ENCODE data around the gene UTP18. TPM values are rescaled to one million over a fixed set of nuclear protein-coding genes. Genes with fewer than 3 reads are reported as not detected.

Gene UTP18
- total RNA-seq (10 to 100 TPM; 33.9 to 45.6 (median 36.7) TPM), polyA plus RNA-seq (10 to 100 TPM; 23.5 to 37.1 (median 31.8) TPM)
- long read RNA-seq, donor 1, transcript UTP18-201 (14 exons, 1,894 nt), result major isoform, 18 of 26 reads
- long read RNA-seq, donor 1, partial matches to known transcripts, result 6 of 26 reads
- long read RNA-seq, donor 1, other reads (novel, unspliced or antisense), result 0 of 26 reads
- long read RNA-seq, donor 2, transcript UTP18-201 (14 exons, 1,894 nt), result major isoform, 14 of 14 reads
- long read RNA-seq, donor 2, partial matches to known transcripts, result 0 of 14 reads
- long read RNA-seq, donor 2, other reads (novel, unspliced or antisense), result 0 of 14 reads

GRCh38 chr17:51260237-51261023 is at the start of gene UTP18:
UTP18 (plus strand) TSS chr17:51260546; CDS start chr17:51260585, 39 bp downstream.
- Histone ChIP-seq H3K36me3 (peaks cover 0 to 56% (median 12%) of the 10 kb centered on the region in 6 donors), H3K27ac (peak within 1 kb of the TSS; percentile 94 to 99 (median 98)), H3K9me3 (no peaks in the 10 kb centered on the region), H3K4me1 (peaks cover 34 to 88% (median 68%) of the 10 kb centered on the region in 6 donors), H3K4me3 (peak within 1 kb of the TSS; percentile 75 to 100 (median 99)), H3K27me3 (replicated peaks in 1 of 7) (no peaks in the 10 kb centered on the region)
- TF ChIP-seq CTCF (IDR thresholded peaks at IDR 0.05 in 8 of 11, conservative IDR thresholded peaks at IDR 0.05 in 3 of 11) (peak in 1 of 11 experiments; percentile 14), POLR2A (IDR thresholded peaks at IDR 0.05) (peak in 2 of 3 donors; percentile 3 to 17), POLR2AphosphoS5 (IDR thresholded peaks at IDR 0.05) (peak; percentile 78 to 93 (median 89))
- WGBS, 5 donors, result 0 to 1% (median 0%) methylated on average over 42 to 93 of the region's 93 CpGs
- peak; percentile 99 for DNase-seq
- intact Hi-C loops (cut with DNase I; ENCODE audit: low total_unique reads), result loop anchor here (5.0 kb wide), 1 partner anchor 93 kb away; the partner anchor contains the start of gene NME2

GRCh38 chr17:51214920-51215319 is 45.4 kb upstream of the UTP18 start:
- Histone ChIP-seq H3K4me1 (no peaks in the 10 kb centered on the region), H3K27ac (no peak overlapping the region), H3K9me3 (no peaks in the 10 kb centered on the region), H3K27me3 (replicated peaks in 1 of 7) (no peaks in the 10 kb centered on the region), H3K4me3 (no peak overlapping the region), H3K36me3 (peaks cover 3 to 100% (median 72%) of the 10 kb centered on the region in 6 donors)
- no peak for TF ChIP-seq POLR2AphosphoS5 (IDR thresholded peaks at IDR 0.05)
- no peak for TF ChIP-seq POLR2A (IDR thresholded peaks at IDR 0.05)
- TF ChIP-seq CTCF (IDR thresholded peaks at IDR 0.05 in 8 of 11, conservative IDR thresholded peaks at IDR 0.05 in 3 of 11), result no peak
- DNase-seq, result no peak
- 87 to 93% (median 90%) methylated on average over 1 of the region's 1 CpG for WGBS, 5 donors
- intact Hi-C loops (cut with DNase I; ENCODE audit: low total_unique reads), result no loop called here

GRCh38 chr17:51217946-51218345 is 42.4 kb upstream of the UTP18 start:
- H3K36me3 ChIP-seq, result peaks cover 0 to 100% (median 76%) of the 10 kb centered on the region in 6 donors
- H3K27ac ChIP-seq, result no peak overlapping the region
- no peaks in the 10 kb centered on the region for H3K9me3 ChIP-seq
- no peak for DNase-seq
- H3K27me3 ChIP-seq (replicated peaks in 1 of 7), result no peaks in the 10 kb centered on the region
- 97 to 100% (median 100%) methylated on average over 1 of the region's 1 CpG for WGBS, 5 donors
- no peak for TF ChIP-seq CTCF (IDR thresholded peaks at IDR 0.05 in 8 of 11, conservative IDR thresholded peaks at IDR 0.05 in 3 of 11)
- no peak for TF ChIP-seq POLR2AphosphoS5 (IDR thresholded peaks at IDR 0.05)
- no peak for TF ChIP-seq POLR2A (IDR thresholded peaks at IDR 0.05)
- intact Hi-C loops (cut with DNase I; ENCODE audit: low total_unique reads), result no loop called here
- no peaks in the 10 kb centered on the region for H3K4me1 ChIP-seq
- no peak overlapping the region for H3K4me3 ChIP-seq

- Histone ChIP-seq H3K9me3 (no peaks in the 10 kb centered on the region), H3K4me1 (peaks cover 10 to 24% (median 17%) of the 10 kb centered on the region in 6 donors), H3K36me3 (peaks cover 0 to 90% (median 63%) of the 10 kb centered on the region in 6 donors), H3K27me3 (replicated peaks in 1 of 7) (no peaks in the 10 kb centered on the region), H3K27ac (no peak overlapping the region), H3K4me3 (no peak overlapping the region)
- WGBS, 5 donors, result 91 to 94% (median 92%) methylated on average over 4 of the region's 4 CpGs
- TF ChIP-seq POLR2AphosphoS5 (IDR thresholded peaks at IDR 0.05), result no peak
- no peak for DNase-seq
- intact Hi-C loops (cut with DNase I; ENCODE audit: low total_unique reads), result no loop called here
Measured at GRCh38 chr17:51221322-51221721, 39.0 kb upstream of the UTP18 start.
